Measurements from ENCODE around the gene TTC21B.

GRCh38 chr2:165938237-165938636 is 15.3 kb downstream of the TTC21B start:
- TF ChIP-seq CTCF (conservative IDR thresholded peaks at IDR 0.05) (no peak), EZH2 (IDR thresholded peaks at IDR 0.05; ENCODE audit: low read depth) (no peak)

Measured in PC-9 (cell line).